Vagina (tissue), 2 donors: ENCODE data around the gene THBS3. TPM values are rescaled to one million over a fixed set of nuclear protein-coding genes. Genes with fewer than 3 reads are reported as not detected.
"Not testable (repeated sequence)": the region's sequence is repeated elsewhere in the genome, so short reads cannot be mapped to it uniquely, and the experiment has no call there.

Experiments
- DNase-seq, 2 donors: peaks; one replicate each; pipeline ENCODE4 v3.0.0-alpha.2; 2017; ENCODE audit errors: extremely low spot score in 2 of 2
- H3K27ac ChIP-seq: fragments of 200-600 bp; sonication (generic); one replicate; pipeline ENCODE4 v1.5.1; 2019
- H3K27me3 ChIP-seq: fragments of 200-600 bp; sonication (generic); one replicate; pipeline ENCODE4 v1.5.1; 2019
- H3K36me3 ChIP-seq, 2 donors: fragments of 200-600 bp; sonication (generic); one replicate each; pipeline ENCODE4 v1.5.1; 2017 to 2019
- H3K4me1 ChIP-seq: fragments of 200-600 bp; sonication (generic); one replicate; pipeline ENCODE4 v1.5.1; 2019
- H3K4me3 ChIP-seq, 2 donors: fragments of 200-600 bp; sonication (generic); 1 replicate in 1 of 2; 2 replicates in 1 of 2; pipeline ENCODE4 v1.5.1; 2016 to 2019
- H3K9me3 ChIP-seq: fragments of 200-600 bp; sonication (generic); one replicate; pipeline ENCODE4 v1.5.1; 2019
- POLR2A ChIP-seq, 2 donors: fragments of 450-650 bp; IDR thresholded peaks; one replicate each; pipeline ENCODE4 v1.6.1; 2017; ENCODE audit warnings: antibody characterized with exemption in 2 of 2, mild to moderate bottlenecking in 2 of 2, moderate library complexity in 2 of 2
- POLR2AphosphoS5 ChIP-seq, 2 donors: sonication (generic); formaldehyde crosslinking; IDR thresholded peaks; one replicate each; pipeline ENCODE4 v1.9.0; 2017; ENCODE audit warnings: antibody characterized with exemption in 2 of 2, mild to moderate bottlenecking in 2 of 2, low read depth in 1 of 2; ENCODE audit not compliant: insufficient read depth in 1 of 2
- intact Hi-C: fragments of 100-400 bp; cut with DNase I; formaldehyde crosslinking; loops from one replicate; pipeline ENCODE4 v1.15.1; 2023
- microRNA counts, 2 donors: library from miRNA; unstranded; fragments of <30 nt; microRNA quantifications; one replicate each; lab custom pipeline; 2016 to 2017
- small RNA-seq: library from RNA; depleted of rRNA; stranded (forward); fragments of <200 nt; gene quantifications from one replicate; pipeline ENCODE3, GENCODE V24; 2016
- total RNA-seq: library from RNA; depleted of rRNA; stranded (reverse); fragments of >200 nt; gene quantifications from one replicate; pipeline ENCODE4 v1.2.3, GENCODE V29; 2016
- TF ChIP-seq, protein P1 (sequence below), 3 experiments: fragments of 450-650 bp in 2 of 3; fragments of 200-600 bp in 1 of 3; sonication (generic) in 1 of 3; IDR thresholded peaks; one replicate each; pipeline ENCODE4 v1.5.1; 2017 to 2019; ENCODE audit warnings: antibody characterized with exemption in 3 of 3, mild to moderate bottlenecking in 2 of 3, moderate library complexity in 2 of 3

The THBS3 gene
- total RNA-seq, 1 donor from 2014 or later = 27.3 TPM

DNA sequence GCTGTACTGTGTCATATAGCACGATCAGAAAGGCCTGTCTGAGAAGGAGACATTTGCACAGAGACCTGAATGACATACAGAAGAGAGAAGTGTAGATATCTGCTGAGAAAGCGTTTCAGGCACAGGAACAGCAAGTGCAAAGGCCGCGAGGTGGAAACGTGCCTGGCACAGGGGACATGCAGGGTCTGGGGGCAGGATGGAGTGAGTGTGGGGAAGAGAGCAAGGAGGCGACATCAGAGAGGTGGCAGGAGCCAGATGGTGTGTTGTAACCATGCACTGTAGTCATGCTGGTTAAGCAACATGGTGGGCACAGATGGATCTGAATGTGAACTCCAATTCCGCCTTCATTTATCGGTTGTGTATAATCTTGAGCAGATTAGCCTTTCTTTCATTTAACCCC lies 47.6 kb downstream of the THBS3 start:
- Histone ChIP-seq H3K9me3 (no peaks in the 10 kb centered on the region), H3K27ac (no peak overlapping the region), H3K36me3 (no peaks in the 10 kb centered on the region), H3K4me3 (no peak overlapping the region), H3K4me1 (no peaks in the 10 kb centered on the region), H3K27me3 (no peaks in the 10 kb centered on the region)
- TF ChIP-seq POLR2AphosphoS5 (IDR thresholded peaks at IDR 0.05; ENCODE audit: insufficient read depth in 1 of 2, low read depth in 1 of 2) = no peak
- no peak for TF ChIP-seq POLR2A (IDR thresholded peaks at IDR 0.05)
- intact Hi-C loops = no loop called here
- no peak for DNase-seq

DNA sequence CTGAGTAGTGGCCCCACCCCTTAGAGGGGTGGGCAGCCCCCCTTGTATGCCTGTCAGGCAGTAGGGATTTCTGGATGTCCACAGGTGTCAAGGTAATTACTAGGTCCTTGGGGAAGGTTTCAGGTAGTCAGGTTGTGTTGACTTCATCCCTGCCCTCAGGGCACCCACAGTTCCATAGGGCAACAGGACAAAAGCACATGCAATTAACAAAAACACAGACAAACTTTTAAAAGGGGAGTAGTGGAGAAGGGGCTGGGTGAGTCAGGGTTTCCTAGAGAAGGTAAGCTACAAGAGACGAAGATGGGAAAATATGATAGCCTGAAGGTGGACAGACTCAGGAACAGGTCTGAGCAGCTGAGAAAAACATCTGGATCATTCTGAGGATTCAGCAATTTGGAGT lies 48.7 kb downstream of the THBS3 start:
- no peaks in the 10 kb centered on the region for H3K27me3 ChIP-seq
- no peaks in the 10 kb centered on the region for H3K36me3 ChIP-seq
- H3K27ac ChIP-seq = no peak overlapping the region
- DNase-seq = no peak
- TF ChIP-seq POLR2A (IDR thresholded peaks at IDR 0.05) (no peak), POLR2AphosphoS5 (IDR thresholded peaks at IDR 0.05; ENCODE audit: insufficient read depth in 1 of 2, low read depth in 1 of 2) (no peak)
- TF ChIP-seq, protein P1, sequence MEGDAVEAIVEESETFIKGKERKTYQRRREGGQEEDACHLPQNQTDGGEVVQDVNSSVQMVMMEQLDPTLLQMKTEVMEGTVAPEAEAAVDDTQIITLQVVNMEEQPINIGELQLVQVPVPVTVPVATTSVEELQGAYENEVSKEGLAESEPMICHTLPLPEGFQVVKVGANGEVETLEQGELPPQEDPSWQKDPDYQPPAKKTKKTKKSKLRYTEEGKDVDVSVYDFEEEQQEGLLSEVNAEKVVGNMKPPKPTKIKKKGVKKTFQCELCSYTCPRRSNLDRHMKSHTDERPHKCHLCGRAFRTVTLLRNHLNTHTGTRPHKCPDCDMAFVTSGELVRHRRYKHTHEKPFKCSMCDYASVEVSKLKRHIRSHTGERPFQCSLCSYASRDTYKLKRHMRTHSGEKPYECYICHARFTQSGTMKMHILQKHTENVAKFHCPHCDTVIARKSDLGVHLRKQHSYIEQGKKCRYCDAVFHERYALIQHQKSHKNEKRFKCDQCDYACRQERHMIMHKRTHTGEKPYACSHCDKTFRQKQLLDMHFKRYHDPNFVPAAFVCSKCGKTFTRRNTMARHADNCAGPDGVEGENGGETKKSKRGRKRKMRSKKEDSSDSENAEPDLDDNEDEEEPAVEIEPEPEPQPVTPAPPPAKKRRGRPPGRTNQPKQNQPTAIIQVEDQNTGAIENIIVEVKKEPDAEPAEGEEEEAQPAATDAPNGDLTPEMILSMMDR (IDR thresholded peaks at IDR 0.05) = no peak
- no peak overlapping the region for H3K4me3 ChIP-seq
- H3K4me1 ChIP-seq = no peaks in the 10 kb centered on the region
- intact Hi-C loops = no loop called here
- no peaks in the 10 kb centered on the region for H3K9me3 ChIP-seq

DNA sequence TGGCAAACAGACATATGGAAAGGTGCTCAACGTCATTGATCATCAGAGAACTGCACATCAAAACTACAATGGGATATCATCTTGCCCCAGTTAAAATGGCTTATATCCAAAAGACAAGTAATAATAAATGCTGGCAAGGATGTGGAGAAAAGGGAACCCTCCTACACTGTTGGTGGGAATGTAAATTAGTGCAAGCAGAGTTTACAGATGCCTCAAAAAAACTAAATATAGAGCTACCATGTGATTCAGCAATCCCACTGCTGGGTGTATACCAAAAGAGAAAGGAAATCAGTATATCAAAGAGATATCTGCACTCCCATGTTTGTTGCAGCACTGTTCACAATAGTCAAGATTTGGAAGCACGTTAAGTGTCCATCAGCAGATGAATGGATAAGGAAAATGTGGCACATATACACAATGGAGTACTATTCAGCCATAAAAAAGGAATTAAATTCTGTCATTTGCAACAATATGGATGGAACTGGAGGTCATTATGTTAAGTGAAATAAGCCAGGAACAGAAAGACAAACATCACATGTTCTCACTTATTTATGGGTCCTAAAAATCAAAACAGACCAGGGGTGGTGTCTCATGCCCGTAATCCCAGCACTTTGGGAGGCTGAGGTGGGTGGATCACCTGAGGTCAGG lies 51.6 kb downstream of the THBS3 start:
- DNase-seq, H3K4me3 ChIP-seq, intact Hi-C loops, H3K36me3 ChIP-seq, H3K4me1 ChIP-seq, H3K27me3 ChIP-seq, H3K9me3 ChIP-seq, H3K27ac ChIP-seq: not testable (repeated sequence)

MicroRNAs encoded within 50 kb of the gene (microRNA counts, 767-probe panel; counts per million panel counts)
- 238 to 261 counts per million in 2 donors for microRNA hsa-miR-92b-3p (lab: Ali Mortazavi, UCI)

Small RNAs within 50 kb of the gene (small RNA-seq; reads per million reads assigned to genes)
- gene HMGN2P18 = not detected

Other genes with a start within 250 kb of the THBS3 start
- gene PYGO2, start 246.1 kb downstream of the THBS3 start, total RNA-seq = 19.2 TPM
- 110 TPM for gene SHC1, start 237.2 kb downstream of the THBS3 start, total RNA-seq
- 30.4 TPM for gene CKS1B, start 233.2 kb downstream of the THBS3 start, total RNA-seq
- gene FLAD1, start 224.6 kb downstream of the THBS3 start, total RNA-seq = 20.6 TPM
- gene LENEP, start 214.3 kb downstream of the THBS3 start, total RNA-seq = not detected
- gene ZBTB7B, start 205.1 kb downstream of the THBS3 start, total RNA-seq = 77.6 TPM
- 7.9 TPM for gene DCST2, start 174.1 kb downstream of the THBS3 start, total RNA-seq
- not detected for gene DCST1, start 174.1 kb downstream of the THBS3 start, total RNA-seq
- gene ADAM15, start 156.6 kb downstream of the THBS3 start, total RNA-seq = 193 TPM
- gene EFNA4, start 144.2 kb downstream of the THBS3 start, total RNA-seq = 13.8 TPM
- 22.3 TPM for gene EFNA3, start 129.1 kb downstream of the THBS3 start, total RNA-seq
- 57.9 TPM for gene EFNA1, start 80.0 kb downstream of the THBS3 start, total RNA-seq
- gene SLC50A1, start 72.0 kb downstream of the THBS3 start, total RNA-seq = 11.8 TPM
- gene DPM3, start 67.4 kb downstream of the THBS3 start, total RNA-seq = 114 TPM
- gene KRTCAP2, start 34.6 kb downstream of the THBS3 start, total RNA-seq = 117 TPM
- 2.7 TPM for gene TRIM46, start 34.0 kb downstream of the THBS3 start, total RNA-seq
- gene MTX1, start 798 bp upstream of the THBS3 start, total RNA-seq = 29.5 TPM
- 21.1 TPM for gene ENTREP3, start 47.6 kb upstream of the THBS3 start, total RNA-seq
- gene SCAMP3, start 54.5 kb upstream of the THBS3 start, total RNA-seq = 44.7 TPM
- gene CLK2, start 65.6 kb upstream of the THBS3 start, total RNA-seq = 48.1 TPM
- gene HCN3, start 69.6 kb upstream of the THBS3 start, total RNA-seq = 4.2 TPM
- gene PKLR, start 93.5 kb upstream of the THBS3 start, total RNA-seq = not detected
- 71.0 TPM for gene FDPS, start 101.0 kb upstream of the THBS3 start, total RNA-seq
- gene RUSC1, start 113.0 kb upstream of the THBS3 start, total RNA-seq = 24.3 TPM